Measurements from ENCODE around the gene TMEM92.

GRCh38 chr17:50275279-50275678, 1.0 kb downstream of the TMEM92 start:
- no peak for TF ChIP-seq CTCF (conservative IDR thresholded peaks at IDR 0.05; ENCODE audit: low read length)
- no peak for TF ChIP-seq EZH2phosphoT487 (IDR thresholded peaks at IDR 0.05; ENCODE audit: borderline replicate concordance, low read depth, low read length)

Measured in OCI-LY7 (cell line).